ENCODE data around the gene SLC12A2.

- TF ChIP-seq POLR2A (IDR thresholded peaks at IDR 0.05) (no peak), CTCF (IDR thresholded peaks at IDR 0.05) (no peak)
These were observed 60.3 kb downstream of the SLC12A2 start for GRCh38 chr5:128143911-128144310.
